IMR-90 (cell line): ENCODE results near the gene DDX41. TPM values are rescaled to one million over a fixed set of nuclear protein-coding genes. Genes with fewer than 3 reads are reported as not detected.
A peak's percentile ranks its signal among the peaks of the same experiment; 100 is the strongest.

Experiments
- ATAC-seq: fragments of 200-7000 bp; cut with Tn5 transposase; 2 replicates; pipeline ENCODE4 v1.9.1; 2020; ENCODE audit warnings: low read depth, mild to moderate bottlenecking, moderate library complexity
- BruUV-seq: library from RNA; stranded (reverse); fragments of 400-500 nt; replicated peaks from 2 replicates; lab custom pipeline; 2021; lab: Mats Ljungman, UMichigan
- CTCF ChIA-PET: fragments of 300-600 bp; formaldehyde crosslinking; extraction: SDS; loops from one replicate; lab custom pipeline; 2021; ENCODE audit warnings: antibody characterized with exemption; lab: Yijun Ruan, JAX
- POLR2A ChIA-PET: fragments of 300-600 bp; sonication (Branson Sonifier 250); formaldehyde crosslinking; loops from one replicate; lab custom pipeline; 2022; ENCODE audit warnings: antibody characterized with exemption; ENCODE audit not compliant: unreplicated experiment; lab: Charles Lee
- DNase-seq: peaks from one replicate; pipeline ENCODE4 v3.0.0; 2013
- H2AFZ ChIP-seq: replicated peaks from 2 replicates; pipeline ENCODE3; 2013; ENCODE audit warnings: low read length, mild to moderate bottlenecking; ENCODE audit not compliant: poor library complexity
- H2AK5ac ChIP-seq: 2 replicates; pipeline ENCODE4 v1.6.1; 2013; ENCODE audit warnings: low read depth, low read length, inconsistent platforms
- H2AK9ac ChIP-seq: replicated peaks from 2 replicates; pipeline ENCODE3; 2013; ENCODE audit warnings: mild to moderate bottlenecking, low read depth, low read length, moderate library complexity; ENCODE audit not compliant: poor library complexity
- H2BK120ac ChIP-seq: 2 replicates; pipeline ENCODE4 v1.6.1; 2013; ENCODE audit warnings: low read depth, low read length, inconsistent platforms
- H2BK15ac ChIP-seq: 3 replicates; pipeline ENCODE4 v1.6.1; 2013; ENCODE audit warnings: low read depth, low read length, inconsistent platforms
- H2BK20ac ChIP-seq: 2 replicates; pipeline ENCODE4 v1.6.1; 2013; ENCODE audit warnings: low read depth, mild to moderate bottlenecking, inconsistent platforms, low read length, moderate library complexity
- H2BK5ac ChIP-seq: 2 replicates; pipeline ENCODE4 v1.6.1; 2013; ENCODE audit warnings: mild to moderate bottlenecking, low read depth, low read length, inconsistent platforms; ENCODE audit not compliant: poor library complexity, severe bottlenecking
- H3K14ac ChIP-seq: replicated peaks from 2 replicates; pipeline ENCODE4 v1.6.1; 2013; ENCODE audit warnings: low read depth, low read length, inconsistent platforms
- H3K18ac ChIP-seq: 2 replicates; pipeline ENCODE4 v1.6.1; 2013; ENCODE audit warnings: low read depth, low read length, control low read depth
- H3K23ac ChIP-seq: 2 replicates; pipeline ENCODE4 v1.6.1; 2013; ENCODE audit warnings: low read depth, low read length, inconsistent platforms
- H3K27ac ChIP-seq: 2 replicates; pipeline ENCODE4 v1.5.1; 2013; ENCODE audit warnings: mild to moderate bottlenecking, control low read depth, low read length; ENCODE audit not compliant: insufficient read depth
- H3K27me3 ChIP-seq: 2 replicates; pipeline ENCODE4 v1.6.1; 2013; ENCODE audit warnings: low read length; ENCODE audit not compliant: control insufficient read depth, insufficient read depth
- H3K36me3 ChIP-seq: 2 replicates; pipeline ENCODE4 v1.6.1; 2013; ENCODE audit warnings: low read length, mixed read lengths; ENCODE audit not compliant: control insufficient read depth, insufficient read depth
- H3K4ac ChIP-seq: 2 replicates; pipeline ENCODE4 v1.6.1; 2013; ENCODE audit warnings: low read depth, low read length, inconsistent platforms
- H3K4me1 ChIP-seq: 2 replicates; pipeline ENCODE4 v1.6.1; 2013; ENCODE audit warnings: low read length, mixed read lengths; ENCODE audit not compliant: control insufficient read depth, insufficient read depth
- H3K4me2 ChIP-seq: 2 replicates; pipeline ENCODE4 v1.6.1; 2013; ENCODE audit warnings: low read depth, mild to moderate bottlenecking, control low read depth, low read length, moderate library complexity
- H3K4me3 ChIP-seq: 2 replicates; pipeline ENCODE4 v1.5.1; 2013; ENCODE audit warnings: low read depth, mild to moderate bottlenecking, control low read depth, low read length, moderate library complexity; ENCODE audit not compliant: insufficient read depth
- H3K56ac ChIP-seq: 2 replicates; pipeline ENCODE4 v1.6.1; 2013; ENCODE audit warnings: low read length, inconsistent platforms; ENCODE audit not compliant: insufficient read depth; ENCODE audit errors: extremely low read depth
- H3K79me1 ChIP-seq, 2 experiments: 2 replicates each; pipeline ENCODE4 v1.6.1; 2013; ENCODE audit warnings: low read length in 2 of 2, inconsistent platforms in 1 of 2, low read depth in 1 of 2
- H3K9ac ChIP-seq: 2 replicates; pipeline ENCODE4 v1.6.1; 2013; ENCODE audit warnings: low read depth, low read length, control low read depth
- H3K9me1 ChIP-seq: 2 replicates; pipeline ENCODE4 v1.6.1; 2013; ENCODE audit warnings: low read length, inconsistent platforms; ENCODE audit not compliant: insufficient read depth
- H3K9me3 ChIP-seq: 2 replicates; pipeline ENCODE4 v1.6.1; 2013; ENCODE audit warnings: low read length; ENCODE audit not compliant: control insufficient read depth, insufficient read depth
- H4K20me1 ChIP-seq: 2 replicates; pipeline ENCODE4 v1.6.1; 2013; ENCODE audit warnings: low read length, inconsistent platforms; ENCODE audit not compliant: insufficient read depth
- H4K5ac ChIP-seq: 2 replicates; pipeline ENCODE4 v1.6.1; 2013; ENCODE audit warnings: mild to moderate bottlenecking, low read depth, low read length, control low read depth
- H4K8ac ChIP-seq, 2 experiments: 2 replicates each; pipeline ENCODE4 v1.6.1; 2013; ENCODE audit warnings: low read depth in 2 of 2, low read length in 2 of 2, control low read depth in 1 of 2, inconsistent platforms in 1 of 2
- H4K91ac ChIP-seq: 2 replicates; pipeline ENCODE4 v1.6.1; 2013; ENCODE audit warnings: low read depth, low read length, inconsistent platforms; ENCODE audit not compliant: insufficient read depth
- MAZ ChIP-seq: IDR thresholded peaks from 2 replicates; pipeline ENCODE4 v1.6.1; 2012; ENCODE audit warnings: low read depth, mild to moderate bottlenecking, low read length, improper control_type of control experiment, moderate library complexity, borderline replicate concordance
- POLR2A ChIP-seq: IDR thresholded peaks from 2 replicates; pipeline ENCODE4 v1.6.1; 2012; ENCODE audit warnings: mild to moderate bottlenecking, low read depth, low read length
- RAD21 ChIP-seq: IDR thresholded peaks from 2 replicates; pipeline ENCODE4 v1.6.1; 2012; ENCODE audit warnings: low read length, improper control_type of control experiment
- SMC3 ChIP-seq: fragments of 150-350 bp; IDR thresholded peaks from 2 replicates; pipeline ENCODE4 v1.6.1; 2016; ENCODE audit warnings: low read depth, mild to moderate bottlenecking, antibody characterized with exemption, low read length, moderate library complexity
- WGBS, 2 experiments: methylation state at CpG; one replicate each; pipeline versions ENCODE4 v1.1.5 to v1.1.7; 2013; ENCODE audit warnings: missing lambda C conversion rate in 2 of 2; ENCODE audit not compliant: insufficient read length in 1 of 2; ENCODE audit errors: extremely low coverage in 2 of 2; 5-methylcytosine and 5-hydroxymethylcytosine counted together
- dilution Hi-C: fragments of 300-500 bp; cut with HindIII; formaldehyde crosslinking; loops from one replicate; pipeline ENCODE4 v1.14.3; 2018; ENCODE audit warnings: low sequenced_read_pairs; ENCODE audit not compliant: unreplicated experiment
- in situ Hi-C: fragments of 300-500 bp; cut with MboI; formaldehyde crosslinking; loops from 3 replicates; pipeline ENCODE4 v1.14.3; 2019; ENCODE audit warnings: low sequenced_read_pairs, inconsistent platforms, mixed read lengths
- intact Hi-C: fragments of 100-400 bp; cut with micrococcal nuclease; formaldehyde crosslinking; loops from 2 replicates; pipeline ENCODE4 v1.10.0; 2022
- polyA plus RNA-seq, 3 experiments: library from polyadenylated mRNA; depleted of rRNA; stranded (reverse); fragments of >200 nt; gene quantifications; 2 replicates each; pipeline ENCODE4 v1.2.3, GENCODE V29; 2012; ENCODE audit warnings: low replicate concordance in 1 of 3
- total RNA-seq: library from RNA; depleted of rRNA; stranded (reverse); fragments of >200 nt; gene quantifications from 2 replicates; pipeline ENCODE4 v1.2.3, GENCODE V29; 2012

The DDX41 gene
- total and polyA plus RNA-seq, 2 of the 4 experiments (the other 2 are of a cell fraction), result 130 to 170 TPM

DNA sequence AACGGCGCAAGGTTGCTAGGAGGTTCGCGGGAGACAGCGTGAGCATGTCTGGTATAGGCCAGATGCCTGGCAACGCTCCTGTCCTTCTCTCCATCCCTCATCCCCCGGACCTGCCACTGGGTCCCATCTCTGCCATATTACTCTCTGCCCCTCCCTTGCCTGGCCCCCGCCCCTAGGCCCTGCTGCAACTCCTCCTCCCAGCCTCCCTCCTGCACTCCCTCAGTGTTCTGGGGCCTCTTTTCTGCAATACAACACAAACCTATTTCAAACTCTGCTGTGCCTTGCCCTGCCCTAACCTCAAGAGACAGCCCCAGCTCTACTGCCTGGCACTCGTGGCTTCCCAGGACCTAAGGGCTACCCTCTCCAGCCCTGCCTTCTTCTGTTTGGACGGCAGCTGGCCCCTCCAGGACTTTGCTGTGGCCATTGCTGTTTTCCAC is 34.4 kb downstream of the DDX41 start:
- H3K36me3 ChIP-seq, result peaks cover 66% of the 10 kb centered on the region
- no peaks in the 10 kb centered on the region for H3K9me3 ChIP-seq
- no TSS peak for BruUV-seq
- H3K4me3 ChIP-seq, result no peak overlapping the region
- H2BK20ac ChIP-seq, result no peak overlapping the region
- H2BK120ac ChIP-seq, result no peak overlapping the region
- POLR2A ChIA-PET, result no interaction called here
- no peak overlapping the region for H3K14ac ChIP-seq
- H4K5ac ChIP-seq, result no peak overlapping the region
- H3K79me1 ChIP-seq, result peaks cover 31 to 58% of the 10 kb centered on the region in 2 experiments
- intact Hi-C loops, result no loop called here
- H3K4ac ChIP-seq, result no peak overlapping the region
- TF ChIP-seq MAZ, result no peak
- TF ChIP-seq RAD21, result no peak
- 0 out of 2 replicates have a peak, but pooled peaks have one; percentile 41 for TF ChIP-seq POLR2A
- TF ChIP-seq SMC3, result no peak
- H2AK9ac ChIP-seq, result no peak overlapping the region
- no peak overlapping the region for H2BK15ac ChIP-seq
- DNase-seq (no peak), ATAC-seq (no peak)
- no peak overlapping the region for H2AK5ac ChIP-seq
- H3K27ac ChIP-seq, result no peak overlapping the region
- no peak overlapping the region for H2AFZ ChIP-seq
- H4K91ac ChIP-seq, result no peak overlapping the region
- in situ Hi-C loops, result no loop called here
- H3K23ac ChIP-seq, result no peak overlapping the region
- no peak overlapping the region for H2BK5ac ChIP-seq
- H4K8ac ChIP-seq, result no peak overlapping the region
- peaks cover 20% of the 10 kb centered on the region for H3K4me1 ChIP-seq
- dilution Hi-C loops, result no loop called here
- peaks cover 21% of the 10 kb centered on the region; the same call in 1 of the 2 replicates for H3K9me1 ChIP-seq
- no peak overlapping the region for H3K9ac ChIP-seq
- peaks cover 88% of the 10 kb centered on the region for H4K20me1 ChIP-seq
- H3K27me3 ChIP-seq, result no peaks in the 10 kb centered on the region
- H3K4me2 ChIP-seq, result no peak overlapping the region
- CTCF ChIA-PET, result no interaction called here
- 85% methylated on average over 3 of the region's 10 CpGs; no CpG with 5 or more reads in 1 of the 2 experiments for WGBS, 2 experiments
- H3K18ac ChIP-seq, result no peak overlapping the region
- no peak overlapping the region for H3K56ac ChIP-seq
